HG02642 (cell line): ENCODE data around the gene GPC6.

Experiments
- ATAC-seq: cut with Tn5 transposase; IDR thresholded peaks from one replicate; pipeline ENCODE4 v1.9.1; 2021; ENCODE audit warnings: mild to moderate bottlenecking; ENCODE audit not compliant: unreplicated experiment, poor library complexity

GPC6 gene

DNA sequence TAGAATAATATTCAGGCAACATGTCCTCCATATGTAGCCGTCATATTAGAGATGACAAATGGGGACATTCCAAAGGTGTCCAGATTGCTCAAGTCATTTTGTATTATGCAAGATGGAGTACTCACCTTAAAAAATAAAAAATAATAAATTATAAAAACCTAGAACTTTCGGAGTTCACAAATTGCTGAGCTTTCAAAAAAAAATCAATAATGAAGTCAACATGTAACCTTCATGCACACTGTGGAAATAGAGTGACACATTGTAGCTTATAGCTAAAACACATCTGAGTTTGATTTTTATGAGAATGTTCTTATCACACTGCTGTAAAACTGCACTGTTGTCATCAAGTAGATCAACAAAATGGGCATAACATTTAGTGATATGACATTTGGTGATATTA, 411.2 kb downstream of the GPC6 start:
- ATAC-seq = no peak

DNA sequence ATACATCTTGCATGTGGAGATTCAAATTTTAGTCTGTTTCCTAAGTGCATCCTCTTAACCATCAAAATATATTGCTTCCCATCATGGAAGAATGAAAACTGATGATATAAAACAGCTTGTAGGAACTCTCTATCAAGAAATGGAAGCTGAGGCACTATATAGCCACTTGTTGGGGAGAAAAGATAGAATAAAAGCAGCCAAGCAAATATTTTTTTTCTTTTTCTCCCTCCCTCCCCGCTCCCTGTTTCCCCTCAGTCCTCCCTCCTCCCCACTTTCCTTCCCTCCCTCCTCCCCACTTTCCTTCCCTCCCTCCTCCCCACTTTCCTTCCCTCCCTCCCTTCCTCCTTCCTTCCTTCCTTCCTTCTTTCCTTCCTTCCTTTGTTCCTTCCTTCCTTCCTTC, 413.8 kb downstream of the GPC6 start:
- no peak for ATAC-seq

DNA sequence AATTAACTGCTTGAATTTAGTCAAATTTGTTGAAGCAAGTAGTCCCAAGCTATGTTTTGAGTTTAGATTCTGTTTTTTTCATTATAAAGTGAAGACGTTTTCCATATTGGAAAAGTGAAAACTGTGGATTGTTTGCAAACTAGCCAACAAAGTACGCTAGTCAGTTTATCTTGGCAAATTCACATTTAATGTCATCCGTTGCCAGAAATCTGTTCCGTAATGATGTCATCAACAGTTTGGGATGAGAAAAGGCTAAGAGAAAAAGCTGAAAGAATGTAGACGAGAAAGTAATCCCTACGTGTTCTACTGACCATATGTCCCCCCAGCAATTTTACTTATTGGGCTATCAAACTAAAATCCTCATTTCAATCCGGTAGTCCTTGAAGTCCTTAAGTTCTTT, 419.6 kb downstream of the GPC6 start:
- no peak for ATAC-seq

DNA sequence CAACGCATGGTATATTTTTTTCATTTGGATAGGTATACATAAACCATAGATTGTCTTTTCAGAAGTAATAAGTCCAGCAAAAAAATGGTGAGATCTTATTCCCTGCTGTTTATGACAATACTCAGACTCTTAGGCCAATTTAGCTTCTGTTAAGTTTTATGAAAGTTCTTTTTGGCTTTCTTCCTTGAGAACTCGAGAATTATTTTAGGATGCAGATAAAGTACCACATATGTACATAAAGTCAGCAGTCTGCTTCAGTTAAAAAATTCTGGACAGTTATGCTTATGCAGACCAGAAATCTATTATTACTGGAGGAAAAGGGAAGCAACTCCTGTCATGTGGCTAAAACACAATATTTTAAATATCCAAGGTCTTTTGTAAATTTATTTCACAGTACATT, 422.9 kb downstream of the GPC6 start:
- ATAC-seq = no peak

DNA sequence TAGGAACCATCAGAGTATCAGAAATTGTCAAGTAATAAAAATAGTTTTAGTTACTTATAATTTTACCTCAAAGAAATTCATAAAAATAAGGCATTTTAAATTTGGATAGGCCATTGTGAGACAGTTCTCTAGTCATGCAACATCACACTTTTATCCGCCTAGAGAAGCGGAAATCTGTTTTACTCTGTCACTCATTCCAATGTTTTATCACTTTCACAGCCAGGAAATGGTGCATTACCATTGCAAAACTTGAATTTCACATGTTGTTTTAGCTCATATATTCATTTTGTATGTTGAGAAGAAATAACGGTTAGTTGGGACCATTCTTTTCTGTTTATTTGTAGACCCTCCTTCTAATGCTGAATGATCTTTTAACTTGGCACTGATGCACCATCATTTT, 427.2 kb downstream of the GPC6 start:
- no peak for ATAC-seq

DNA sequence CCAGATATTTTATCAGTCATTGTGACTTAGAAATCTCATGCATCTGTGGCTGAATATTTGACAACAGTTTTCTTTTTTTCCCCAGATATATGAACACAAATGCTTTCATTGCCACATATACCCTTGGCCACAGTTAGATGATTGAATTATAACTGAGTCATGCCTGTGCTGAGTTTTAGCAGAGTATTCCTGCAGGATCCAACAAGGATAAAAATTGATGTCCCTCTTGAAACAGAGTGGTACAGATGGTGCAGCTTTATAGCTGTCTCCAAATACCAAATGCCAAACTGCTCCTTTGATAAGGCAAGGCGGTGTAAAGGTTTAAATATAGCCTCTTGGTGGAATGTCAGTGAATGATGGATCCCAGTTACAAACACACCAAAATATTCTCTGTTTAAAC, 428.5 kb downstream of the GPC6 start:
- no peak for ATAC-seq

- ATAC-seq = no peak
Observed at GRCh38 chr13:93660391-93661063, 433.9 kb downstream of the GPC6 start.

GRCh38 chr13:93670866-93671265, 444.3 kb downstream of the GPC6 start:
- no peak for ATAC-seq

GRCh38 chr13:93672996-93673395, 446.4 kb downstream of the GPC6 start:
- no peak for ATAC-seq

DNA sequence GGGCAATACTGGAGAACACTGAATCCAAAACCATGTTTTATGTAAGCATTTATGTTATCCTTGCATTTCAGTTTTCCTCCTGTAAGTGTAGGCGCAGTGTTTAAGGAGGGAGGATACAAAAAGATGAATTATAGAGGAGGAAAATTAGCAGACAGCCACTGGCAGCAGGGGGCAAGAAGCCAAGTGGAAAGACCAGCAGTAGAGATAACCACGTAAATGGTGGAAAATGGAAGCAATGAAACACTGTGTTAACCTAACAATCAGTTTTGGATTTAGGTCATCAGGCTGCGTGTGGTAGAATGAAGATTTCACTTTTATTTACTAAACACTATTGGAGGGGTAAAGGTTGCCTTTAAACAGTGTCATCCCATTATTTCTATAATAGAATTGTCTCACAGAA, 447.3 kb downstream of the GPC6 start:
- no peak for ATAC-seq

DNA sequence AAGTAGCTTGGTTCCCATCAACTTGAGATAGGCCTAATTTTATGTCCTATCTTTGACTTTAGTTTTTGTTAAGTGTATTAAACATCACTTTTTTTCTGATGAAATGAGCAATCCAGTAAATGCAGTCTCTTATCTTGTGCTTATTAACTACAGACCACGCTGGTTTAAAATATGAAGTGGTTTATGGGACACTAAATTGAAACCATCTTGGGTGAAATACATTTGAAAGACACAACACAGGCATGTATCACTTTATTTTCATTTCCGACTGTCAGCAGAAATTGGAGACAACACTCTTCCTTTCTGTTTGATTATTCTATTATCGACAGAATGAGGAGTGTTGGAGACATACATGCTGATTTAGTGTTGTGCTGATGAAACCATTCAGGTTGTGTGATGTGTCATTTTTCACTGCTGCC, 447.7 kb downstream of the GPC6 start:
- no peak for ATAC-seq

DNA sequence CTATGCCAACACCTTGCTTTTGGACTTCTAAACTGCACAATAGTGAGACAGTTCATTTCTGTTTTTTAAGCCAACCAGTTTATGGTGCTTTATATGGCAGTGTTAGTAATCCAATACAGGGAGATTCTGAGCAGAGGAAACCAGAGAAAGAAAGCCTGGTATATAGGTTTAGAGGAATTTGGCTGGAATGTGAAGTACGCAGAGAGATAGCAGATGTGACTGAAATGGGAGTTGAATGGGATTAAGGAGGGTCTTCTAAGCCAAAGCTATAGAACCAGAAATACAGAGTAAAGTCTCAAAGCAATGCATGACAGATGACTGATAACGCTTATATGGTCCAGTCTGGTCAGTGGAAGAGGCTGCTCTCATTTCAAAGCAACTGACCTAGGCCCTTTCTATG, 453.7 kb downstream of the GPC6 start:
- no peak for ATAC-seq

GRCh38 chr13:93685900-93686299, 459.3 kb downstream of the GPC6 start:
- ATAC-seq = no peak

GRCh38 chr13:93686399-93686798, 459.8 kb downstream of the GPC6 start:
- no peak for ATAC-seq

GRCh38 chr13:93687261-93687660, 460.7 kb downstream of the GPC6 start:
- ATAC-seq = no peak

- ATAC-seq = no peak
Observed at GRCh38 chr13:93689333-93689732, 462.7 kb downstream of the GPC6 start.

DNA sequence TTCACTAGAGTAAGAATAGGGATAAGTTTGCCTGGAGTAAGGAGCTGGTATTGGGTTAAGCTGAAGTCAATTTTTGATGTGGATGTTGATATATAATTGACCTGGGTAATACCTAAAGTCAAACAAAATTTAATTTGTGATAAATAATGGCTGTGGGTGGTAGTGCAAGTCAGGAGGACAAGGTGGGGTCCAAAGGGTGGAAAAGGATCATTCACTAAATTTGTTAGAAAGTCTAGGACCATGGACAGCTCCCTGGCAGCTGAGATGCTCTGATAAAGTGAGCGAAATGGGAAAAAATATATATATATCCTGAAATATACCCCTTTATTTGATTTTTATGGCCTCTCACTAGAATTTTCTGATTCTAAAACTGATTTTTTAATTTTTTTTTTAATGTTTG, 463.5 kb downstream of the GPC6 start:
- ATAC-seq = no peak

DNA sequence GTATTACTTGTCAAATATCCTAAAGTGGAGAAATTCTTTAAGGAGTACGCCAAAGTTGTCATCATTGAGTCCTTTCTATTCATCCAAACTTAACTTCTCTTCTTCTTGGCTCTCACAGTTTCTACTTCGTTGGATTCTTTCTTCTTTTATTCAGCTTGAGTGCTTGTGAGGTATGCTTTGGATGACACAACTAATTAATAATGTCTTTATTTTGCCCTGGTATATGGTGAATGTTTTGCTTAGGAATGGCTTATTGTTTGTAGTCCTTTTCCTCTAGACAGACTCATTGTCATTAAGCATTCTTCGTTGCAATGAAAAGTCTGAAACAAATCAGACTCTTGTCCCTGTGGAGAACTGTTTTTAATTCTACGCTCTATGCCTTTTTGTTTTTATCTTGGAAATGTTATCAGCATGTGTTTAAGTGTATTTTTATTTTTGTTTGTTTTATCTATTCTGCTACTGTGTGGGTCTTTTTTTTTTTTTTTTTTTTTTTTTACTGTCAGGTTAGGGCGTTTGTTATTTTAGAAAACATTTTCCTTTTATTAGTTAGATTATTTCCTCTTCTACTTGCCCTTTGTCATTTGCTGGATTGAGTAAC, 471.5 kb downstream of the GPC6 start:
- no peak for ATAC-seq

- ATAC-seq = no peak
Observed at GRCh38 chr13:93700115-93700514, 473.5 kb downstream of the GPC6 start.

GRCh38 chr13:93708308-93709075, 481.9 kb downstream of the GPC6 start:
- no peak for ATAC-seq

- ATAC-seq = no peak
Observed at GRCh38 chr13:93709506-93710244, 483.1 kb downstream of the GPC6 start.
